NCI-H1048 (cell line): ENCODE results near the gene SPDYE4.

Experiments used
- DNase-seq: peaks from one replicate; lab custom pipeline; 2025; lab: John Stamatoyannopoulos, UW

The SPDYE4 gene

DNA sequence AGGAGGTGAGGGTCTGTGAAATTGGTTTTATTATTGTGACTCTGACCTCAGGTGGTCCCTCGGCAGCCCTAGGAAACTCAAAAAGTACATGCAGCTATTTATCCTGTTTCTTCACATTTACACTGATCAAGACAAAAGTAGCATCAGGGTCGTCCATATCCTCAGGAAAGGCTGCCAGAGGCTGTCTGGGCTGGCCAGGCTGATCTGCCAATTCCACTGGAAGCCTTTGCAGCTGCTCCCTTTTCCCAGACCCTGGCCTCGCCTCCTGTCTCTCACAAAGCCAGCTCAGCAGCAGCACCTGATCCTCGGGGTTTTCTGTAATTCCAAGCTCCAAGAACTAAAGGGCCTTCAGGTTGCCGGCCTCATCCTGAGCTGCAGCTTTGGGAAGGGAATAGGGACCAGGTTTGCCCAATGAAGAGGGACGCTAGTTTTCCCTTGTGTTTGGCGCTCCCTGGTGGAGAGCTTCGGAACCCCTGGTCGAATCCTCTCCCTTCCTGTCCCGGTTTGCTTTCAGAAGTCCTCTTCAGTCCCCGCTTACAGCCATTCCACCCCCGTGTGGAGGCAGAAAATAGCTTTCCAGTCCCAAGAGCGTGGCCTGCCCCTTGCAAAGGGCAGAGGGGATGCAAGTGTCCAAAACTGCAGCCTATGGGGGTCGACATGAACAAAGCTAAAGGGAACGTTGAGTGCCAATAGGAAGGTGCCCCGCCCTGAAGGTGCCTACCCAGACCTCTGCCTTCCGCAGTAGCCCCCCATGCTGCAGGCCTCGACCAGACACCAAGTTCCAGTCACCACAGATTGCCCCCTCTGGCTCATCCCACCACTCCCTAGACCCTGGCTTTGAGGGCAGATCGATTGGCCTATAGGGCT is 27.4 kb upstream of the SPDYE4 start:
- peak; percentile 60 for DNase-seq

DNA sequence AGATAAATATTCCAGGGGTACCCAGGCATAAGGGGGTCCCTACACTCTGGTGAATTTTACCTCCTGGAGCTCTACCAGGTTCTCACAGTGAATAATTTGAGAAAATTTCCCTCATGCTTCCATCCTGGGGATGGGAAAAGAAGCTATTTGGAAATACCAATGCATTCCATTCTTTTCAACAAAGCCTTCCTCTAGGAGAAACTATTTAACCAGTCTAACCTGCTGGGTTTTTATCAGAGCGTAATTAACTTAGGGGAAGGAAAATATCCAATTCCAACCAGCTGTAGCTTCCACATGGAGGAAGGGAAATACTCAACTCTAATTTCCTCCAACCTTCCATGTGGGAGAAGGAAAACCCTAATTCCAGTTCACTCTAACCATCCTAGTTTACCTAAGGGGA is 23.8 kb upstream of the SPDYE4 start:
- DNase-seq: no peak

DNA sequence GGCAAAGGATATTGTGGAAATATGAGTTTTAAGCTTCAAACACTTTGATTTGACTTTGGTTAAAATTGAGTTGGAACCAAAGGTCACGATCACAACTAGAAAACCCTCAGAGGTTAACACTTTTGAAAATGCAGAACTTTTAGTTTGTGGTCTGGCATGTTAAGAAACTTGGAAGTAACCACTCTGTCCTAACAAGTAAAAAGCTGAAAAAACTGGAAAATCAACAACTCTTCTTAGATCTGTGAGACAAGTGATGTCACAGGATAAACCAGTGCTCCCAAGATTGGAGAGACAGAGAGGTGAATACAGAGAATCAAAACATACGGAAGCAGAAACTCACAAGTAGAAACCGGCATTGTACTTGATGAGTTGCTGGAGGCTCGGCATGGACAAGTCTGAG is 23.4 kb upstream of the SPDYE4 start:
- no peak for DNase-seq

DNA sequence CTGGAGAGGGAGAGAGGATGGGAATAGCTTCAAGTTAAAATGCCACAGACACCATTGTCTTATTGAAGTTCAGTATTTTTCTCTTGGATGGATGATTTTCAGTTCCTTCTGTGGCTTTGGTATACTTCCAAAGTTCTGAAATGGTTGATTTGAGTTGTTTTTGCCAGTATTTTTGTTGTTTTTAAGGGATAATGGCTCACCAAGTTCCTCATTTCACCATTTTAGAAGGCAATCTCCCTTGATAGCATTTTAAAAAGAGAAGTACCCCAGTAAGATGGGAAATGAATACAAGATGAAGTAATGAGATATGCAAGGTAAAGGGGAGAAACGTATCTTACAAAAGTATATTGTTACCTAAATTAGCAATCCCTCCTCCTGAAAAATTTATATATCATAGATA is 18.5 kb upstream of the SPDYE4 start:
- DNase-seq: no peak

DNA sequence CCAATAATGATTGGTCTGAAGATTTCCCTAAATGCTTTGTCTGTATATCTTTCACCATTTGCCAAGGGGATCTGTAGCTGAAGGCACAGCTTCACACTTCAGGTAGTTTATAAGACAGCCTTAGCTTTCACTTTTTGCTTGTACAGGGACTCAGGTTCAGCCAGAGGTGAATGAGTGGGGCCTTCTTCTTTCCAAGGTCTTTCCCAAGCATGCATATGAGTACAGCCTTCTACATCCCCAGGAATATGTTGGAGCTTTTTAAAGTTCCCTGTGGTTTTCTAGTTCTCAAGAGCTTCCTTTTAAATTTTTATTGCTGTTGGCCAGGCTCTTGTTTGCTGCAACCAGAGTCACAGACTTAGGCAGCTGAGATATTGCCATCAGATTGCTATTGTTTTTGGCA is 17.9 kb upstream of the SPDYE4 start:
- DNase-seq: no peak

DNA sequence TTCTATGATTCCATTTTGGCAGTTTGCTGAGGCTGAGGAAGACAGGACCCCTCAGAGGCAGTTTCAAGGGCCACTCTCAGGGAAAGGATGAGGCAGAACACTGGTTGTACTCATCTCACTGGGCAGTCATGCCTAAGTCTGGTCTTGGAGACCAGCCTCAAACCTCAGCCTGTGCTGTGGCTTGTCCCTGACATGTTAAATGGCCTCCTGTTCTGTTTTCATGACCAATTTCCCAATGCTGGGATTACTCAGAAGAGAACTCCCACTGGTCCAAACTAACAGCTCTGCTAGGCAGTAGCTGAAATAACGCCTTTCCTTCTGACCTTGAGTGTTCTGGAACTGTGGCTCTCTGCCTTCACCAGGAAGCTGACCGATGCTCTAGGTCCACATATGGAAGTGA is 8.4 kb upstream of the SPDYE4 start:
- no peak for DNase-seq

DNA sequence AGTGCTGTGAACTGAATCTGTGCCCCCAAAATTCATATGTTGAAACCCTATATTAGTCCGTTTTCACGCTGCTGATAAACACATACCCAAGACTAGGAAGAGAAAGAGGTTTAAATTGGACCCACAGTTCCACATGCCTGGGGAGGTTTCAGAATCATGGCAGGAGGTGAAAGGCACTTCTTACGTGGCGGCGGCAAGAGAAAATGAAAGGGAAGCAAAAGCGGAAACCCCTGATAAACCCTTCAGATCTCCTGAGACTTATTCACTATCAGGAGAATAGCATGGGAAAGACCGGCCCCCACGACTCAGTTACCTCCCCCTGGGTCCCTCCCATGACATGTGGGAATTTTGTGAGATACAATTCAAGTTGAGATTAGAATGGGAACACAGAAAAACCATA is 3.7 kb upstream of the SPDYE4 start:
- no peak for DNase-seq

DNA sequence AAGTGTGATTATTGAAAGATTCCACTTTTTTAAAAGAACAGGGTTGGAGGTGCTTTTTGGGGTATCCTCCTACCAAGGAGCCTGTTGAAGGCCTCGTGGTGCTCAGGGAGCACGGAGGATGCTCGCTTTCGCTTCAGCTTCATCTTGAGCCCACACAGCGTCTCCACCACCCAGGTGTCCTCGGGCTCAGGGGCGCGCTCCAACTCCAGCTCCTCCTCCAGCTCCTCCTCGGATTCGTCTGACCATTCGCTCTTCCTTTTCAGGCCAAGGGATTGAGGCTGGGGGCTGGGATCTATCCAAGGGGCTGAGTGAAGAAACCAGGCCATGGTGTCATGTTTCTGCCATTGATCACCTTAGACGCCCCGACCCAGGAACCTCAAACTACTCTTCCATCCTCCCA is 1.2 kb downstream of the SPDYE4 start:
- DNase-seq: no peak

DNA sequence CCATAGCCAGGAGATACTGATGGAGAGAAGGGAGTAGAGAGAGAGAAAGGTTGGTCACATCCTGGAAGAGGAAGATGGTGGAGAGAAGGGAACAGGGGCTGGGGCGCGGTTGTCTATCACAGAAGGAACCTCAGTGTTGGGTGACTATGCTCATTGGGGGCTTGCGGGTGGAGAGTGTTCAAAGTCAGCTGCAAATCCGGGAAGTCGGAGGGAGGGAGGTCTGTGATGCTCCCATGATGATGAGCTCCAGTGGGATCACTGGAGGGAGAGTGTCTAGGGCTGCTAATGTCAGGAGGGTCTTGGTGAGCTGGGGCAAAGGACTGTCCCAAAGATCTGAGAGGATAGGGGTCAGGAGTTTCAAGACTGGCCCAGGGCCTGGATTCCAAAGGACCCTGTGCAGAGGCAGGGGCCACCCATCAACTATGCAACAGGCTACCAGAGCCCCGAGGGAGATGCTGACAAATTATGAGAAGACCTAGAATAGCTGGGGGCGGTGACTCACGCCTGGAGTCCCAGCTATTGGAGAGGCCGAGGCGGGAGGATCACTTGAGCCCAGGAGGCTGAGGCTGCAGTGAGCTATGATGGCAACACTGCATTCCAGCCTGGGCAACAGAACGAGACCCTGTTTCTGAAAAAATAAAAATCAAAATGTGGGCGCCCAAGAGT is 2.6 kb downstream of the SPDYE4 start:
- DNase-seq: no peak

DNA sequence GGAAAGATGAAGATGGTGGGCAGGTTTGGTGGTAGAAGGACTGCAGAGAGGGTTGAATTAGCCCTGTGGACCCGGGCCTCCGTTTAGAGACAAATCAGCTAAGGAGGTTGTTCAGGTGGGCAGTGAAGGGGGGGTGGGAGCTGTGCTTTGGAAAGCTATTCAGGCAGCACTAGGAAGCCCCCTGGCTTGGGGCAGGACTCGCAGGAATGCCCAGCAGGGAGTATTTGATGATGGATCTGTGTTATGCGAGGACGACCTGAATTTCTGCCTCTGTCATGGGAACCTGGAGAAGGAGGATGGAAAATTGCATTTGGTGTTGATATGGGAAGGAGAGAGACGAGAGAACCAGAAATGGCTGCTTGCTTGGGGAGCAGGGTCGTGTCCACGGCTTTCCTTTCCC is 3.5 kb downstream of the SPDYE4 start:
- no peak for DNase-seq

DNA sequence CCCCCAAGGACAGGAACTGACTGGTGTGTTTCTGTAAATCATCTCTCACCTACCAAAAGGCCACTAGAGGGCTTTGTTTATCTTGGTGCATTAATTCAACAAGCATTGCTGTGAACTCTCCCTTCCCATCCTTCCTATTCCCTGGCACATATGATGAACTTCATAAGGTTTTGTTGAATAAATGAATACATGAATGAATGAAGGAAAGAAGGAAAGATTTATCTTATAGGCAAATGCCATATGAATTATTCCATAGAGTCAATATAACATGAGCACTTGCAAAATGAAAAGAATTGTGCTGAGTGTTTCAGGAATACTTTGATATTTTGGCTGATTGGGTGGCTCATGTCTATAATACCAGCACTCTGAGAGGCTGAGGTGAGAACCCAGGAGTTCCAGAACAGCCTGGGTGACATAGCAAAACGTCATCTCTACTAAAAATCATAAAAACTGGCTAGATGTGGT is 4.3 kb downstream of the SPDYE4 start:
- no peak for DNase-seq

DNA sequence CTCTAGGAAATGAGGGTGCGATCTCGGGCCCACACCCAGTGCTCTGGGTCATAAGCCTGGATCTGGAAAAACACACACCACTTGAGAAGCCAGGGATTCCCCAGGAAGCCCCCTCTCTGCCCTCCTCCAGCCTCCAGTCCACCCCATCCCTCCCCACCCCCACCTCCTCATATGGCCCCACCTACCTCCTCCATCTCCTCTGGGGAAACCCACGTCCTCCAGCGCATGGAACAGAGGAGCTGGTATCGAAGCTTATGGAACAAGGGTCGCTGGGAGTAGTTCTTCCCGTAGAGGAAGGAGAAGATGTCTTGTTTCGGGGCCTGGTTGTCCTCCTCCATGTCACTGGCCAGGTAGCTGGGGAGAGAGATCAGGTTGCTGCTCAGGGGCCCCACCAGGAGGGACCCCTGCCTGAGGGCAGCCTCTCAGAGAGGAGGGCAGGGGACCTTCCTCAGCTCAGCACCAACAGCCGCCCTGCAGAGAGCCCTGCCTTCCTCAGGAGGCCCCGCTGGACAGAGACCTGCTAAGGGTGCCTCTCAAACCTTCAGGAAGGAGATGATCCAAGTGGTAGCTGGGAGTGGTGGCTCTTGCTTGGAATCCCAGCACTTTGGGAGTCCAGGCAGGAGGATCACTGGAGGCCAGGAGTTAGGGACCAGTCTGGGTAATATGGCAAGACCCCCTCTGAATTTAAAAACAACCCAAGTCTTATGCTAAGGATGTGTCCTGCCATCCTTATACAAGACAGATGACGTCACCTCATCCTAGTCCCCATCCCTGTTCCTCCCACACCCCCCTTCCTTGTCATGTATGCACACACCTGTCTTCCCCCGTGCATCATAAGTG is 5.0 kb downstream of the SPDYE4 start:
- DNase-seq: no peak

DNA sequence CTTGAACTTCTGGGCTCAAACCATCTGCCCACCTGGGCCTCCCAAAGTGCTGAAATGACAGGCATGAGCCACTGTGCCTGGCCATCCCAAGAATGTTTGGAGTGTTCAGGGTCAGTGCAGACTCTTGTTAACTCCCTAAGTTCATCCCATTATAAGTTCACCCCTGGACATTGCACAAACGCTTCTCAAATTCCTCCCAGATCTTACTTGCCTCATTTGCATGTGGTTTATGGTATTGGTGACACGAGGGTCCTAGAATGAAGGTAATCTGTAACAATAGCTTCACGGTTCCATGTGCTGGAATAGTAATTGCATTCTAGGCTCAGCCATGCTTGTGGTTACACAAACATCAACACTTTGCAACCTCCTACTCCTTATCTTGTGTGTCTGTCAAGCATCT is 8.7 kb downstream of the SPDYE4 start:
- no peak for DNase-seq

DNA sequence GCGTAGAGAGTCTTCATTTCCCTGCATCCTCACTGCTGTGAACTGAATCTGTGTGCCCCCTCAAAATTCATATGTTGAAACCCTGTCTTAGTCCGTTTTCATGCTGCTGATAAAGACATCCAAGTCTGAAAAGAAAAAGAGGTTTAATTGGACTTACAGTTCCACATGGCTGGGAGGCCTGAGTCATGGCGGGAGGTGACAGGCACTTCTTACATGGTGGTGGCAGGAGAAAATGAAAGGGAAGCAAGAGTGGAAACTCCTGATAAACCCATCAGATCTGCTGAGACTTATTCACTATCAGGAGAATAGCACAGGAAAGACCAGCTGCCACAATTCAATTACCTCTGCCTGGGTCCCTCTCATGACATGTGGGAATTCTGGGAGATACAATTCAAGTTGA is 10.6 kb downstream of the SPDYE4 start:
- no peak for DNase-seq

DNA sequence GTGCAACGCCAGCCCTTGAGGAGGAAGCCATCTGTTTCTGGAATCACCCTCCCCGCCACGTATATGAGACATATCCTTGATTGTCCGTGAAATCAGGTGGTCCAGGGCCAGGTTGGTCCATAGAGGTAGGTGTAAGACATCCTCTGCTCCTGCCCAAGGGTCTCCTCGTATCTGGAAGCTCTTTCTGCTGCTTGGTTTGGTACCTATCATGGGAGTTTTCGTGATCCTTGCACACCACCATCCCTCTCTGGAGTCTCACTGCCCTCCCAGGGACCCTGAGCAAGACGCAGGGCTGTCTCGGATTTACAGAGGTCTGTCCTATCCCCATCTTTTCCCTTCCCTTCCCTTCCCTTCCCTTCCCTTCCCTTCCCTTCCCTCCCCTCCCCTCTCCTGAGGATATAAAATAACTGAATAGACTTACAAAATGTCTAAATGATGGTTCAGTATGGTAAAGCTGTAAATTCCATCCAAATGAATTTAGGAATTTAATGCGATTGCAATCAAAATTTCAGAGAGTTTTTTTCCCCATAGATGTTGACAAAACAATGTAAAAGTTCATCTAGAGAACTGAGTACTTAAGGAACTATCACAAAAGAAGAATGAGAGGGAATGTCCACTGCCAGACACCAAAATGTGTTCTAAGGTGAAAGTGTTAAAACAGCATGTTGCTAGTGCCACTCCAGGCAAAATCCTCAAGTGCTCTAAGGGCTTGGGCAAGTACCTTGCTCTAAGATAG is 11.7 kb downstream of the SPDYE4 start:
- DNase-seq: no peak

DNA sequence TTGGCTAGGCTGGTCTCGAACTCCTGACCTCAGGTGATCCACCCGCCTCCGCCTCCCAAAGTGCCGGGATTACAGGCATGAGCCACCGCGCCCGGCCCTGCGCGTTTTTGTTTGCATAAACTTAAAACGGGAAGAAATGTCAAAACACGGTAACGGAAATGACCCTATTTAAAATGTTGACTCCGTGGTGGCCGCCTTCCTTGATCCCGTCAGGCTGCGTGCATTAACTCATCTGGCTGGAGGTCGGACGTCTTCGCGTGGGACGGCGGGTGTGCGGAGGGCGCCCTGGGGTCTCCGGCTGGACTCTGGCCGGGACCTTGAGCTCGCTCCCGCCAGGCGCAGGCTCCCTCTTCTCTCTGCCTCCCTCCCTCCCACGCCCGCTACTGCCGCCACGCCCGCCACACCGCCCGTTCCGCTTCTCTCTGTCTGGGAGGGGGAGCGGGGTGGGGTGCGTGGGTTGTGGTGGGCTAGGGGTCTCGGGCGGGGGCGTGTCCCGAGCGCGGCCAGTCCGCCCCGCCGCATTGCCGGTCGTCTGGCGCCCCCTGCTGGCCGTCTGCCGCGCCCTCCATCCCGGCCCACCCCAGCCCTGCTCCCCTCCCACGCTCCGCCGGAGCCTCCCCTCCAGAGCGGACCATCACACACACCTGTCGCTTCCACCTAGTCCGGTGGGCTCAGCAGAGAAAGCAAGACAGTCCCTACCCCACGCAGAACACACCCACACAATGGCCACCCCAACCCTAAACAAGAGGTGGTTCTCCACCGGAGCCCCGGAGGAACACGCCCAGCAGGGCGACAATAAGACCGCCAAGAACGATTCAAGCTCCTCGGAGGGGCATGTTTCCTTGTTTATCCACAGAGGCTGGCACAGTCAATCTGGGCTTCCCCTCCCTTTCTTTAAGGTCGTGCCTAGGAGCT is 12.5 kb downstream of the SPDYE4 start:
- peak; percentile 22 for DNase-seq

DNA sequence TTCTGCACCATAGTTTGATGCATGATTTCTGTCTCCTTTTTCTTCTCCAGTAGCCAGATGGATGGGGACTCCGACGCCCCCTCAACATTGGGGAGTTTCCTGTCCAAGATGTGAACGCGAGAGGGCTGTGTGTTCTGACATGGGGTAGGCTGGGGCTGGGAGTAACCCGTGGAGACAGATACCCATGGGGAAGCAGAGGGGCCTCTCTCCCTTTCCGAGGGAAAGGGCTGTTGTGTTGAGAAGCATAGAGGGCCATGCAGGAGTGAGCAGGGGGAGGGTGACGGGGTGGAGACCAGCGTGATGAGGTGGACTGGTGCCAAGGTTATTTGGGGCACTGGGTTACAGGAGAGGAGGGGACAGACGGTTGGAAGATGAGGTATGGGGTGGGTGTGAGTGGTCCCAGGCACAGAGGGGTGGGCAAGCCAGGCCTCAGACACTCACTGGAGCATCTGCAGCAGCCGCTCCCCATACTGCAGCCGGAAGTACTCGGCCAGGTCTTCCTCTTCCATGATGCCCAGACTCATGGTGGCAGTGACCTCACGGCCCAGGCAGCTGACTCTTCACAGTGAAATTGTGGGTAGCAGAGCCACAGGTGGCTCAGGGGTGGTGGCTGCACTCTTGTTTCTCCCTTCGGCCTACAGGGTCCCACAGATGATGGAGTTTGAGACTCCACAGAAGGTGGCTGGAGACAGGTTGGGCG is 14.1 kb downstream of the SPDYE4 start:
- no peak for DNase-seq

DNA sequence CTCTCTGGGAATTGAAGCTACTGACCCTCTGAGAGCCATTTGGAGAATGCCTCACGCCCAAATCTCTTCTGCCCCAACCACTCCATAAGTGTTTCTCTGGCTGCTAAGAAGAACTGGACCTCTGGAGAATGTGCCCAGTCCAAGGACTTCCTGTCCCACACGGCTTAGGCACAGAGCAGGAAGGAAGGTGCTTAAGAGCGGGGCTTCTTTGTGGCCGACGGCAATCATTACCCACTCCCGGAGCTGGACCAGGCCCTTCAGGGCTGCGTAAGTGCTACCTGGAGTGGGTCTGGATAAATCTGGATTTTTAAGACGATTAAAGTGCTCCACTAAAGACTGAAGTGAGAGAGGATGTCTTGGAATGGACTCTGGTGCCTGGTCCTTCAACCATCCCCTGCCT is 15.5 kb downstream of the SPDYE4 start:
- no peak for DNase-seq

DNA sequence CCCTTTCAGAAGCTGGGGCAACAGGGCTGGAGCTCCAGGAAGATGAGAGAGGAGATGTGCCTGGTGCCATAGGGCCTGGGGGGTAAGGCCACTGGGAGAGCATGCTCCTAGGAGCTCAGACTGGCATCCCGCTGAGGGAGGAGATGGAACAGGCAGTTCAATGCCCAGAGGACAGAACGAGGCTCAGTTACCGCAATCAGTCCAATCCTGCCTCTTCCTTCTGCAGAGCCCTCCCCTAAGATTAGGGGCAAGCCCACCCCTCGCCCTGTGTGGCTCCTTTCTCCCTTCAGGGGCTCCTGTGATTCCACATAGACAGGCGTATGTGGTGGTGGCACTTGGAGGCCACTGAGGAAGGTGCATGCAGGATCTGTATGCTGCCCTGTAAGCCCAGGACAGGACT is 16.1 kb downstream of the SPDYE4 start:
- no peak for DNase-seq

DNA sequence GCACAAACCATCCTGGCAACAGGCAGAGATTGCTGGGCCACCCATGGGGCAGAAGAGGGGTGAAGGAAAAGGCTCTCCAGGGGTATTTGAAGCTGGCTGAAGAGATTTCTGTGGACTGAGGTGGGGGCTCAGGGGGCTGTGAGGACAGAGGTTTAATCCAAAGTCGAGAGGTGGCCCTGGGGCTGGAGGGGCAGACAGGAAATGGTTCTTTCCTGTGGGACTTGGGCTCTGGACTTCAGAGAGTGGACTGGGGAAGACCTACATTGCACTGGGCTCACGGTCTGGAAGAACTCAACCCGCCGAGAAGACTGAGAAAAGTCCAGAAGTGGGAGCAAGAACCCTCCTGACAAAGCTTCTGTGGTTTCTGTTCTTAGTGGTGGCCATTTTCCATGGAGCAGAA is 16.6 kb downstream of the SPDYE4 start:
- no peak for DNase-seq
